ENCODE data around the gene LRMDA.

DNA sequence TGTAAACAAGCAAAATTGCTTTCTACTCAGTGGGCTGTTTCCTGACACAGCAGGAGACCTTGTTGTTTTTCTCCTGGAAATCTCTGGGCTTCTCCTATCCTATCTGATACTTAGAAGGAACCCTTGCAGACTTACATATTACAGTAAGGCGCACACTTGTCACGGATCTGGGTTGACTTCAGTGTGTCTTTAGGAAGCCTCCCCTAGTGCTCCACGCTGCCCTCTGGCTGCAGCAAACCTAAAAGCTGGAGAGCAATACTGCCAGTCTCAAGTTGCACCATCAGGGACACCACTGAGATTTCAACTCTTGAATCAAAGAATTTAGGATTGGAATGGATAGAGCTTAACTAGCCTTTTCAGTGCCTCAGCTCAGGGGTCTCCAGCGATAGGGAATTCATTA, 495.3 kb downstream of the LRMDA start:
- no peak for TF ChIP-seq TAF1 (IDR thresholded peaks at IDR 0.05; ENCODE audit: low read depth)
- TF ChIP-seq, protein P1, sequence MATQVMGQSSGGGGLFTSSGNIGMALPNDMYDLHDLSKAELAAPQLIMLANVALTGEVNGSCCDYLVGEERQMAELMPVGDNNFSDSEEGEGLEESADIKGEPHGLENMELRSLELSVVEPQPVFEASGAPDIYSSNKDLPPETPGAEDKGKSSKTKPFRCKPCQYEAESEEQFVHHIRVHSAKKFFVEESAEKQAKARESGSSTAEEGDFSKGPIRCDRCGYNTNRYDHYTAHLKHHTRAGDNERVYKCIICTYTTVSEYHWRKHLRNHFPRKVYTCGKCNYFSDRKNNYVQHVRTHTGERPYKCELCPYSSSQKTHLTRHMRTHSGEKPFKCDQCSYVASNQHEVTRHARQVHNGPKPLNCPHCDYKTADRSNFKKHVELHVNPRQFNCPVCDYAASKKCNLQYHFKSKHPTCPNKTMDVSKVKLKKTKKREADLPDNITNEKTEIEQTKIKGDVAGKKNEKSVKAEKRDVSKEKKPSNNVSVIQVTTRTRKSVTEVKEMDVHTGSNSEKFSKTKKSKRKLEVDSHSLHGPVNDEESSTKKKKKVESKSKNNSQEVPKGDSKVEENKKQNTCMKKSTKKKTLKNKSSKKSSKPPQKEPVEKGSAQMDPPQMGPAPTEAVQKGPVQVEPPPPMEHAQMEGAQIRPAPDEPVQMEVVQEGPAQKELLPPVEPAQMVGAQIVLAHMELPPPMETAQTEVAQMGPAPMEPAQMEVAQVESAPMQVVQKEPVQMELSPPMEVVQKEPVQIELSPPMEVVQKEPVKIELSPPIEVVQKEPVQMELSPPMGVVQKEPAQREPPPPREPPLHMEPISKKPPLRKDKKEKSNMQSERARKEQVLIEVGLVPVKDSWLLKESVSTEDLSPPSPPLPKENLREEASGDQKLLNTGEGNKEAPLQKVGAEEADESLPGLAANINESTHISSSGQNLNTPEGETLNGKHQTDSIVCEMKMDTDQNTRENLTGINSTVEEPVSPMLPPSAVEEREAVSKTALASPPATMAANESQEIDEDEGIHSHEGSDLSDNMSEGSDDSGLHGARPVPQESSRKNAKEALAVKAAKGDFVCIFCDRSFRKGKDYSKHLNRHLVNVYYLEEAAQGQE (IDR thresholded peaks at IDR 0.05; ENCODE audit: low read depth): no peak
- TF ChIP-seq RAD21 (IDR thresholded peaks at IDR 0.05; ENCODE audit: low read depth): no peak

All from Ishikawa (cell line).